Ovary (tissue), 3 donors: ENCODE data around the gene KIAA1217.

Source experiments
- POLR2A ChIP-seq: fragments of 450-650 bp; IDR thresholded peaks from one replicate; pipeline ENCODE4 v1.6.1; 2017; ENCODE audit warnings: antibody characterized with exemption, mild to moderate bottlenecking, moderate library complexity
- TF ChIP-seq, protein P1 (sequence below), 3 donors: fragments of 450-650 bp in 2 of 3; fragments of 200-600 bp in 1 of 3; IDR thresholded peaks; one replicate each; pipeline versions ENCODE4 v1.5.1 to v1.8.0; 2016 to 2022; ENCODE audit warnings: antibody characterized with exemption in 3 of 3, mild to moderate bottlenecking in 1 of 3
- donor health status: DM: no; HTN: no; CAD: no.

DNA sequence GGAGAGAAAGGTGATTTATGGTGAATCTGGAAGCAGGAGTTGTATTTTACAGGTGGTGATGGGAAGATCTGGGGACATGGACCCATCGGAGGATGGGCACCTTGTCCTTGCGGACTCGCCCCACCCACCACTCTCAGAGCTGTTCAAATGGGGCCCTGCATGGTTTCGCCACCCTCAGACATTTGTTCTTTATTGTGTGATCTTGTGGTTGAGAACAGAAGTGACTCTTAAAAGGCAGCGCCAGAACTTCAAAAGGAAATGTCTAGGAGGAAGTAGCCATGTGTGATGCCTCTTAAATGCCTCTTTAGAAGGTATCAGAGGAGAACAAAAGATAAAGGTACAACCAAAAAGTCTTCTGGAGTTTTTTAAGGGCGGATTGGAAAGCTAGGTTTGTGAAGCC, 205.7 kb downstream of the KIAA1217 start:
- TF ChIP-seq, protein P1, sequence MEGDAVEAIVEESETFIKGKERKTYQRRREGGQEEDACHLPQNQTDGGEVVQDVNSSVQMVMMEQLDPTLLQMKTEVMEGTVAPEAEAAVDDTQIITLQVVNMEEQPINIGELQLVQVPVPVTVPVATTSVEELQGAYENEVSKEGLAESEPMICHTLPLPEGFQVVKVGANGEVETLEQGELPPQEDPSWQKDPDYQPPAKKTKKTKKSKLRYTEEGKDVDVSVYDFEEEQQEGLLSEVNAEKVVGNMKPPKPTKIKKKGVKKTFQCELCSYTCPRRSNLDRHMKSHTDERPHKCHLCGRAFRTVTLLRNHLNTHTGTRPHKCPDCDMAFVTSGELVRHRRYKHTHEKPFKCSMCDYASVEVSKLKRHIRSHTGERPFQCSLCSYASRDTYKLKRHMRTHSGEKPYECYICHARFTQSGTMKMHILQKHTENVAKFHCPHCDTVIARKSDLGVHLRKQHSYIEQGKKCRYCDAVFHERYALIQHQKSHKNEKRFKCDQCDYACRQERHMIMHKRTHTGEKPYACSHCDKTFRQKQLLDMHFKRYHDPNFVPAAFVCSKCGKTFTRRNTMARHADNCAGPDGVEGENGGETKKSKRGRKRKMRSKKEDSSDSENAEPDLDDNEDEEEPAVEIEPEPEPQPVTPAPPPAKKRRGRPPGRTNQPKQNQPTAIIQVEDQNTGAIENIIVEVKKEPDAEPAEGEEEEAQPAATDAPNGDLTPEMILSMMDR (IDR thresholded peaks at IDR 0.05): no peak
- TF ChIP-seq POLR2A: no peak
